AG09319 (cell line): ENCODE results near the gene CAPG.

ENCODE experiments used
- DNase-seq: peaks from one replicate; pipeline ENCODE4 v3.0.0-alpha.2; 2010; ENCODE audit warnings: low read depth; ENCODE audit errors: extremely low read depth
- CTCF ChIP-seq: IDR thresholded peaks from 2 replicates; pipeline ENCODE4 v1.5.1; 2011; ENCODE audit warnings: low read depth, mild to moderate bottlenecking, inconsistent platforms, low read length, moderate library complexity

The CAPG gene

GRCh38 chr2:85357736-85358135, 52.4 kb downstream of the CAPG start:
- no peak for DNase-seq
- TF ChIP-seq CTCF: no peak

GRCh38 chr2:85356186-85356585, 54.0 kb downstream of the CAPG start:
- no peak for DNase-seq
- no peak for TF ChIP-seq CTCF

GRCh38 chr2:85355521-85355920, 54.6 kb downstream of the CAPG start:
- TF ChIP-seq CTCF: no peak
- DNase-seq: no peak

GRCh38 chr2:85355073-85355410, 55.1 kb downstream of the CAPG start:
- no peak for TF ChIP-seq CTCF
- no peak for DNase-seq

GRCh38 chr2:85354286-85355072, 55.7 kb downstream of the CAPG start, which contains the start of the genes ELMOD3 and RETSAT:
Gene ELMOD3, plus strand, starts transcription at chr2:85354769. Its CDS starts 2,430 bp downstream, at chr2:85357199.
Gene RETSAT, minus strand, starts transcription at chr2:85354528. Its CDS starts 21 bp downstream, at chr2:85354507.
- TF ChIP-seq CTCF: no peak
- peak; percentile 99 for DNase-seq

GRCh38 chr2:85353876-85354285, 56.3 kb downstream of the CAPG start:
- no peak for TF ChIP-seq CTCF
- DNase-seq: no peak

GRCh38 chr2:85347599-85347998, 62.6 kb downstream of the CAPG start:
- no peak for DNase-seq
- no peak for TF ChIP-seq CTCF
